HEK293T (cell line): Measurements from ENCODE around the gene TNFRSF17.

Experiments used
- BHLHE40 ChIP-seq: fragments of 450-650 bp; IDR thresholded peaks from 2 replicates; pipeline ENCODE4 v1.6.1; 2016; ENCODE audit warnings: mild to moderate bottlenecking, moderate library complexity, borderline replicate concordance
- CTBP1 ChIP-seq: fragments of 450-650 bp; IDR thresholded peaks from 2 replicates; pipeline ENCODE4 v1.6.1; 2016; ENCODE audit warnings: borderline replicate concordance
- ELF4 ChIP-seq: fragments of 450-650 bp; IDR thresholded peaks from 2 replicates; pipeline ENCODE4 v1.6.1; 2017; ENCODE audit warnings: antibody characterized with exemption
- FOXM1 ChIP-seq: fragments of 450-650 bp; IDR thresholded peaks from 2 replicates; pipeline ENCODE4 v1.6.1; 2017; ENCODE audit warnings: mild to moderate bottlenecking, borderline replicate concordance
- HDGF ChIP-seq: fragments of 450-650 bp; IDR thresholded peaks from 2 replicates; pipeline ENCODE4 v1.6.1; 2017; ENCODE audit warnings: antibody characterized with exemption, borderline replicate concordance
- NFRKB ChIP-seq: fragments of 450-650 bp; IDR thresholded peaks from 2 replicates; pipeline ENCODE4 v1.6.1; 2016; ENCODE audit warnings: mild to moderate bottlenecking, moderate library complexity
- SP1 ChIP-seq: fragments of 450-650 bp; IDR thresholded peaks from 2 replicates; pipeline ENCODE4 v1.6.1; 2017
- SUZ12 ChIP-seq: fragments of 450-650 bp; IDR thresholded peaks from 2 replicates; pipeline ENCODE4 v1.6.1; 2016; ENCODE audit warnings: mild to moderate bottlenecking

DNA sequence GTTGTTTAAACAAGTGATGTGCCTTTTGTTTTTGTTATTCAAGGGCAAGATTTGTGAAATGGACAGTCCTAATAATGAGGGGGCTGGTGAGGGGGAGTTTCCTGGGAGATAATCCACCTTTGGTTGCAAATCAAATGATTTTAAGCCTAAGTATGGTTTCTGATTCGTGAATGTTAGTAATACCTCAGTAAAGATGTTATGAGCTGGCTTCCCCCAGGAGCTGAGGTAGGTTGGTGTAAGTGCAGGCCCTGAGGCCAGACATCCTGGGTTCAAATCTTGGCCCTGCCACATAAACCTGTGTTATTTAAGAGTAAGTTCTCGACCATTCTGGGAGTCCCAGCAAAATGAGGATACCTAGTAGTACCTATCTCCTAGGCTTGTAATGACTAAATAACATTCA, 13.1 kb downstream of the TNFRSF17 start:
- no peak for TF ChIP-seq CTBP1
- no peak for TF ChIP-seq HDGF
- no peak for TF ChIP-seq FOXM1
- no peak for TF ChIP-seq BHLHE40
- TF ChIP-seq ELF4 = no peak
- no peak for TF ChIP-seq SP1
- TF ChIP-seq SUZ12 = no peak
- TF ChIP-seq NFRKB = no peak
